Raji (cell line): ENCODE measurements around the gene HNRNPD.

Experiments used
- POLR2A ChIP-seq: IDR thresholded peaks from 2 replicates; pipeline ENCODE4 v1.6.1; 2011; ENCODE audit warnings: low read depth, low read length, control low read depth; ENCODE audit not compliant: insufficient read depth

The HNRNPD gene

DNA sequence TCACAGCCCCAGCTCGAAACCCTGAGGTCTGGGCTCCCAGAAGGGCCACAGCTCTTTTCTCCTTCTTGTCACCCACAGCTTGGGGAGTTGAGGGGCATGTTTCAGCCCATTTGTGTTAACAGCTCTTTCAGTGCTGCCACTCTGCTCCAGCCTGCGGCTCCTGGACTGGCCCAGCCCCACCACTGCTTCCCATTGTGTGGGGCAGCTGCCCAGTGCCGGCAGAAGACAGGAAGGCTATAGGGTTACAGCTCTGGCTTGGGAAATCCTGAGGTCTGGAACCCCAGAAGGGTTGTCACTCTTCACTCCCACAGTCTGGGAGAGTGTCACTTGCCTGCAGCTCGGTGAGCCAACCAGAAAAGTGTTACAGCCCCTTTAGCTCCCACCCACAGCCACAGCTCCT lies 7.0 kb upstream of the HNRNPD start:
- no peak for TF ChIP-seq POLR2A

DNA sequence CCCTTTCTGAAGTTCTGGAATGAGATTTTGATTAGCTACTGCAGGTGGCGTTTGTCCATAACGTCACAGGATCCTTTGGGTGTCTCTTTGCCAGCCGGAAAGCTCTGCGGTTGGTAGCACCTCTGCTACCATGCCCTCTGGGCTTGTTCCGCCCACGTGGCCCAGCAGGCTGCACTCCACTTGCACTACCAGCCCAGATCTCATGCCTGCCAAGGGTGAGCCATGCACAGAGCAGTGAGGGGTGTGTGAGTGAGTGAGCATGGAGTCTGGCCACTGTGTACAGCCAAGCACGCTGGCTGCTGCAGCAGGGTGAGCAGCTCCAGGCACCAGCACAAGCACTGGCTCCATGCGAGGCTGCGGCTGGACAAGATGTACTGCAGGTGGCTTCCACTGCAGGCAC lies 6.6 kb upstream of the HNRNPD start:
- no peak for TF ChIP-seq POLR2A

DNA sequence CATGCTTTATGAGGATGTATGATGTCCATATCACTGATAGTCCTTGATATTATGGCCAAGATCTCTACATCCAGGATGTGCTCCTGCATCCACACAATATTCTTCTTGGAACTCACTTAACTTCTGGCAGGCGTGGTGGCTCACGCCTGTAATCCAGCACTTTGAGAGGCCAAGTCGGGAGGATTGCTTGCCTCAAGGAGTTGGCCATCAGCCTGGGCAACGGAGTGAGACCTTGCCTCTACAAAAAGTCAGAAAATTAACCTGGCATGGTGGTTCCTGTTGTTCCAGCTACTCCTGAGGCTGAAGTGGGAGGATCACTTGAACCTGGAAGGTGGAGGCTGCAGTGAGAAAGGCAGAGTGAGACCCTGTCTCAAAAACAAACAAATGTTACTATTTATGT lies 2.3 kb upstream of the HNRNPD start:
- no peak for TF ChIP-seq POLR2A

DNA sequence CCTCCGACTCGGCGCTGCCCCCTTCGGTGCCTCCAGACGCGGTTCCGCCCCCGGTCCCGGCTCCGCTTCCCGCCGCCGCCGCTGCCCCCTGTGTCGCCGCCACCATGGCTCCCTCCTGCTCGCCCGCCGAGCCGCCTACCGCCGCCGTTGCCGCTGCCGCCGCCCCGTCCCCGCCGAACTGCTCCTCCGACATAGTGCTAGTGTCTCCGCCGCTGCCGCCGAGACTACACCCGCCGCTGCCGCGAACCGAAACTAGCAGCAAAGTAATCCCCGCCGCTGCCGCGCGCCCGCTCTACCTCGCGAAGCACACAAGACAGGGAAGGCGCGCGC lies 340 bp downstream of the HNRNPD start:
- no peak; the same call in 1 of the 2 replicates for TF ChIP-seq POLR2A

DNA sequence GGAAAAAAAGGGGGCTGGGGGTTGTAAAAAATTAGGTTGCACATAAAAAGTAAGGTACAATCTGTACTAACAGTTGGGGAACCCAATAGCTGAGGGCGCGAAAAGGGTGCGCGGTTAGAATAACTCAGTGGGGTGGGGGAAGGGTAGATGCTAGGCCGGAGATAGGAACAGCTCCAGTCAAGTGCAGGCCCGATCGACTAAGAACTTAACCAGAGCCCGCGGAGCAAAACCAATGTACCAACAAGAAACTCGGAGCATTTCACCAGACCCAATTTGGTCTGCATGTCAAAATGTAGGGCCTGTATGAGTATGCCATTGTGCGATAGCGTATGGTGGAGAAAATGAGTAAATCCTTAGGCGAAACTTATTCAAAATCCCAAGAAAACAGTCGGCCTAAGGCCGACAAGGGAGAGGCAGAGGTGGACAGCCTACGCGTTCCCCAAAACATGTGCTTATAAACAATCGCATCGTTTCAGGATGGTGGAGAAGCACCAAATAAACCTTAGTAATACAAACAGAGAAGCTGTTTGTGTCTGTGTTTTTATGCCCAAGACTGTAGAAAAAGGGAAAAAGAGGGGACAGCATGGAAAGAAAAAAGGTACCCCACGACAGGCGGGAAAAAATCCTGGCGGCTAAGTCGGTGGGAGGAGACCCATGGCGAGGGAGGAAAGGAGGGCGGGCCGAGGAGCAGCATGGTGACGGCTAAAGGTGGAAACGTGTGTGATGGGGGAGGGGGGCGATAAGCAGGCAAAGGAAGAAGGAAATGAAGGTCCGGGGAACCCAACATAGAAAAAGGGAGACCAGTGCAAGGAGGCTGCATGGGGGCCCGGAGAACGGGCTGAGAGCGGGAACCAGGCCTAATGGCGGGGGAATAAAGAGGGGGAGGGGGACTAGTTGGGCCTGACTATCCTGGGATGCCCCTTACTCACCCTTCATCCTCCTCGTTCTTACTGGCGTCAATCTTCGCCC lies 990 bp downstream of the HNRNPD start:
- TF ChIP-seq POLR2A = no peak

DNA sequence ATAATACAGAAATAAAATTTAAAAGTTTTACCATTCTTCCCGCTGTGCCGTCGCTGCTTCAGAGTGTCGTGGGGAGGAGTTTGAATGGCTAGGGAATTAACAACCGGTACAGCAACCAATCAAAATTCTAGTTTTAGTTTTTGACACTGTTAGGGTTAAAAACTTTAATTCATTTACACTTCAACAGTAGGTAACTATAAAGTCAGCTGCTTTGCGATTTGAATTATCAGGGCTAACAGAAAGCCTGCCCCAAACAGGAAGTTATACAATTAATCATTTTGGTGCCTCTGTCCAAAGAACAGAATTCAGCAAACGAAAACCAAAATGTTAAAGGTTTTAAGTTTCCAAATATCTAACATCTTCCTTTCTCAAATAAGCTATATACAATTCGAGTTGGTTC lies 2.3 kb downstream of the HNRNPD start:
- no peak for TF ChIP-seq POLR2A

DNA sequence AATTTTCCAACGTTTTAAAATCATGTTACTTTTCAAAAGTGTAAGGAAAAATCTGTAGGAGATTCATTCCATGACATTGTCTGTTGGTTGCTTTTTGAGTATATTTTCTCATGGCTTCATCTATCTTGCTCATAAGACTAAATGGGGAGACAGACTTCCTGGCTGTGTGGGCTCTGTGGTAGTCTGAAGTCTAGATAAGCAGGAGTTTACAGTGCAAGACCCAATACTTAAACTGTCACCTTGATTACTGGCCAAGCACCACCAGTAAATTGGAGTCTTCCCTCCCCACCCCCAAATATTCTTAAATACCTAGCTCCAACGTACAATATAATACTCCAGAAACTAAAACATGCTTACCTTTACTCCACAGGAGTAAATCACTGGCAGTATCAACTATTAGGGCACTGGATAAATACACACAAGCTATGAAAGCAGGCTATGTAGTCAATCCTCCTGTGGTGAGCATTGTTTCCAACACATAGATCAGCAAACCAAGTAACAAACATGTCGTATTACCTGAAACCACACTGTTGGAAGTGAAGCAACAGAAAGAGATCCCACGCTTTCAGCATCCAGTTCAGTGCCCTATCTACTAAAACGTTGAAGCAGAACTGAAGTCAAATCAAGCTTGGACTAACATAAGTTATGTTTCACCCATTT lies 6.2 kb downstream of the HNRNPD start:
- TF ChIP-seq POLR2A = no peak

DNA sequence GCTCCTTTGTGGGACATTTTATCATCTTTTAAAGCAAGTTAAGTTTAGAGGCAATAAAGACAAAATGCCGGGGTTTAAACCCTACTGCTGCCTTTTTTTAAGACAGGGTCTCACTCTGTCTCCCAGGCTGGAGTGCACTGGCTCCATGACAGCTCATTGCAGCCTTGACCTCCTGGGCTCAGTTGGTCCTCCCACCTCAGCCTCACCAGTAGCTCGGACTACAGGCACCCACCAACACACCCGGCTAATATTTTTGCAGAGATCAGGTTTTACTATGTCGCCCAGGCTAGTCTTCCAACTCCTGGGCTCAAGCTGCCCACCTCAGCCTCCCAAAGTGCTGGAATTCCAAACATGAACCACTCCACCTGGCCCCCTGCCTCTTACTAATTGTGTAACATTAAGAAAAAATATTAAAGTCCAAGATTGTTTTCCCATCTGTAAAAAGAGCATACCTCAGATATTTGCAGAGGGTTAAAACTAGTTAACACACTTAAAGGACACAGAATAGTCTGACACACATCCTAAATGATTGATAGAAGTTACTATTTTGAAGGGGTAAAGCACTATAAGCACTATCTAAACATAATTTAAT lies 9.8 kb downstream of the HNRNPD start:
- no peak for TF ChIP-seq POLR2A

DNA sequence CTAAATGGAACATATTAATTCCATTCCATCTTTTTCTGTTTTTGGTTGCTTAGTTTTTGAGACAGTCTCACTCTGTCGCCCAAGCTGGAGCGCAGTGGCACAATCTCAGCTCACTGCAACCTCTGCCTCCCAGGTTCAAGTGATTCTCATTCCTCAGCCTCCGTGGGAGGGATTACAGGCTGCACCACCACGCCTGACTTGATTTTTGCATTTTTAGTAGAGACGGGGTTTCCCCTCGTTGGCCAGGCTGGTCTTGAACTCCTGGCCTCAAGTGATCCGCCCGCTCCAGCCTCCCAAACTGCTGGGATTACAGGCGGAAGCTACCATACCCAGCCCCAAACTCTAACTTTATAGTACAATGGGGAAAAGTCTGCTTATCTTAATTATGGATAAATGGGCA lies 11.2 kb downstream of the HNRNPD start:
- no peak for TF ChIP-seq POLR2A

DNA sequence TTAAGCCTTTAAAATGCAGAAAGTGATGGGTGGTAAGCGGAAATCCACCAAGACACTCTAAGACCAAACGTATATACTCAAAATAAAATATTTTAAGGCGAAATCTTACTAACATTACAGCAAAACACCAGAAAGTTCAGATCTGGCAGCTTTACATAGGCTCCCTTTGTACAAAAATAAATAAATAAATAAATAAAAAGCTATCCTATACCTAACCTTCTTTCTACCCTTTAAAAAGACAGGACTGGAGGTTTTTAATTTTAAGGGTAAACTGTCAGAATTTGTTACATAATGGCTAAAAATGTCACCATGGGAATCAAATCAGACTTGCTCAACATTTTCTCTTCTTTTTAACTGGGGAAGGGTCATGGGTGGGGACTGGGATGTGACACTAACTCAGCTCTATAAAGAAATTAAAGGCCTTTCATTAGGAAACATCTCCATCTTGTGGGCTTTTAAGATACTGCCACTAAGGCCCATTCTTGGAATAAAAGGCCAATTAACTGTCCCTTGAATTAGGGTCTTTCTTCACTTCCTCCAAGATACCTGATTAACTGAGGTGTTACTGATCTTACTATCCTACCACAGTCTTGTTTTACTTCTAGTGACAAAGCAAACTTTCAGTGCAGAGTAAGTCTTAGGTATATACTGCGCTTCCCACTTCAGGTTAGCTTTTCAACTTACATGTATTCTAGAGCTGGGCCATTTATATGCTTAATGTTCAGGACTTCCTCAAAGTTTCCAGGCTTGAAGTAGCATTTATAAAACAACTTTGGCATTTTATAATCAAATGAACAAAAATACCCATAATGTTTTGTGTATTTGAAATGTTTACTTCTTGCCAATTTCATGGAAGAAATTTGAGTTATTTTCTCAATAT lies 13.3 kb downstream of the HNRNPD start:
- no peak for TF ChIP-seq POLR2A

DNA sequence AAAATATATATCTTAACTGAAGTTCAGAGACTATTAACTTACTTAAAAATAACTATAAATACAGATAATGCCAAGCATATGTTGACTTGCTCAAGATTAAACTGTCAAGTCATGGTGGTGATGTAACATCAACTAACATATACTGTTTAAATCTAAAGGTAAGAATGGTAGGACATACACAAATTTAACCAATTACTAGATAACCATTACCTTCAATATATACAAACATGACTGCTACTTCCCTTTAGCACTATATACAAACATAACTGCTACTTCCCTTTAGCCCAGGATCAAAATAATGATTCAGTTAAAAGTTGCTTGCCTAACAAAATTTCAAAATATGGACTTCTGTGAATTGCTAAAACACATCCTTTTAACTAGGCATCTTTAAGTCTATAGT lies 14.9 kb downstream of the HNRNPD start:
- no peak for TF ChIP-seq POLR2A

DNA sequence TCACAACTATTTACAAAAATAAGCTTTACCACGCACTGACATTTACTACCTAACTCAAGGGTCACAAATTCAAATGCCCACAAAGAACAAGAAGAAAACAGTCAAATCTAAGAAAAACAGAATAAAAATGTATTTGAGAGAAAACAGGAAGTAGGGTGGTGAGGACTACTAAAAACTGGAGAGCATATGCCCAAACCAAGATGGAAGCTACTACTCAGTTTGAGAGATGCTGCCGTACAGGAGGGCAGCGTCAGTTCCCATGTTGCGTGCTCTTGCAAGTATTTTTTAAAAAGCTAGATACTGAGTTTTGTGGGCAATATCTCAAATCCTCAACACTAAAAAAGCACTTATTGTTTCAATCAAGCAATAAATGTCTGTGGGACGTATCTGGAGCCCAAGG lies 16.2 kb downstream of the HNRNPD start:
- TF ChIP-seq POLR2A = no peak

DNA sequence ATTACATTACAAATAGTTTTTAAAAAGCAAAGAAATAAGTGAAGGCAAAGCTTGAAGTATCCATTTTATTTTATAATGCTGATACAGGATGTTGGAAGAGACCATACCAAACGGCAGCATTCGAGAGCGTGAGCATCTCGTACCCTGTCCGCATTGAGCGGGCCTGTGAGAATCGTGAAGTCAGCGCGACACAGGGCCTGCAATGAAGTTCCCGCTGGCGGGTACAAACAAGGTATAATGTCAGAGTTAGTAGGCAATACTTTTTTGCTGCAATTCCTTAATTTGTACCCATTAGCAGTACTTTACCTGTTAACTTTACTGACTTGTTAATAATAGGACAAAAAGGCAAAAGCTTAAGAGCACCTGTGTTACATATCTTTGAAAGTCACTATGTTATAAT lies 19.0 kb downstream of the HNRNPD start:
- TF ChIP-seq POLR2A = no peak

DNA sequence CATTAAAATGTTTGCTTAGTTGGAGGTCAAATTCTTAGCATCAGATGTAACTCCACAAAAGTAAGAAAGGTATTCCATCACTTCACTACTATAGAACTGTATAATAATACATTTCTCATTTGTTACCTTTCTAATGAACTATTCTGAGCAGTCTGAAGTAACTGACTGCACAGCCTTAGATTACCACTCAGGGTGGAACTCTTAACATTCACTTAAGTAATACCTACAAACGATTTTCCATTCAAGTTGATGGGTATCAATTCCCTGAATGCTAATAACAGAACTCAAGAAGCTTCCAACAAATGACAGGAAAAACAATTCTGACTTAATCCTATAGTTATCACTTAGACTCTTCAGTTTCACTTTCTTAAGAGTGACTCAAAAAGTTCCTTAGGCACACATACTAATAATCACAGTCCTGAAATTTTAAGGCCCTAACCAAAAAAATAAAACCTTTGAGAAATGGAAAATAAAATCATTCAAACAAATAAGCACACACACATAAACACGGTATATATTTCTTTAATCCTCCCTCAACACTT lies 20.9 kb downstream of the HNRNPD start:
- TF ChIP-seq POLR2A = no peak
